IMR-90 (cell line): ENCODE data around the gene CLK4. TPM values are rescaled to one million over a fixed set of nuclear protein-coding genes. Genes with fewer than 3 reads are reported as not detected.

Experiments
- ATAC-seq: fragments of 200-7000 bp; cut with Tn5 transposase; 2 replicates; pipeline ENCODE4 v1.9.1; 2020; ENCODE audit warnings: low read depth, mild to moderate bottlenecking, moderate library complexity
- BruUV-seq: library from RNA; stranded (reverse); fragments of 400-500 nt; replicated peaks from 2 replicates; lab custom pipeline; 2021; lab: Mats Ljungman, UMichigan
- CTCF ChIA-PET: fragments of 300-600 bp; formaldehyde crosslinking; extraction: SDS; loops from one replicate; lab custom pipeline; 2021; ENCODE audit warnings: antibody characterized with exemption; lab: Yijun Ruan, JAX
- POLR2A ChIA-PET: fragments of 300-600 bp; sonication (Branson Sonifier 250); formaldehyde crosslinking; loops from one replicate; lab custom pipeline; 2022; ENCODE audit warnings: antibody characterized with exemption; ENCODE audit not compliant: unreplicated experiment; lab: Charles Lee
- DNase-seq: peaks from one replicate; pipeline ENCODE4 v3.0.0; 2013
- H2AFZ ChIP-seq: replicated peaks from 2 replicates; pipeline ENCODE3; 2013; ENCODE audit warnings: low read length, mild to moderate bottlenecking; ENCODE audit not compliant: poor library complexity
- H2AK5ac ChIP-seq: 2 replicates; pipeline ENCODE4 v1.6.1; 2013; ENCODE audit warnings: low read depth, low read length, inconsistent platforms
- H2AK9ac ChIP-seq: replicated peaks from 2 replicates; pipeline ENCODE3; 2013; ENCODE audit warnings: mild to moderate bottlenecking, low read depth, low read length, moderate library complexity; ENCODE audit not compliant: poor library complexity
- H2BK120ac ChIP-seq: 2 replicates; pipeline ENCODE4 v1.6.1; 2013; ENCODE audit warnings: low read depth, low read length, inconsistent platforms
- H2BK15ac ChIP-seq: 3 replicates; pipeline ENCODE4 v1.6.1; 2013; ENCODE audit warnings: low read depth, low read length, inconsistent platforms
- H2BK20ac ChIP-seq: 2 replicates; pipeline ENCODE4 v1.6.1; 2013; ENCODE audit warnings: low read depth, mild to moderate bottlenecking, inconsistent platforms, low read length, moderate library complexity
- H2BK5ac ChIP-seq: 2 replicates; pipeline ENCODE4 v1.6.1; 2013; ENCODE audit warnings: mild to moderate bottlenecking, low read depth, low read length, inconsistent platforms; ENCODE audit not compliant: poor library complexity, severe bottlenecking
- H3K14ac ChIP-seq: replicated peaks from 2 replicates; pipeline ENCODE4 v1.6.1; 2013; ENCODE audit warnings: low read depth, low read length, inconsistent platforms
- H3K18ac ChIP-seq: 2 replicates; pipeline ENCODE4 v1.6.1; 2013; ENCODE audit warnings: low read depth, low read length, control low read depth
- H3K23ac ChIP-seq: 2 replicates; pipeline ENCODE4 v1.6.1; 2013; ENCODE audit warnings: low read depth, low read length, inconsistent platforms
- H3K27ac ChIP-seq: 2 replicates; pipeline ENCODE4 v1.5.1; 2013; ENCODE audit warnings: mild to moderate bottlenecking, control low read depth, low read length; ENCODE audit not compliant: insufficient read depth
- H3K27me3 ChIP-seq: 2 replicates; pipeline ENCODE4 v1.6.1; 2013; ENCODE audit warnings: low read length; ENCODE audit not compliant: control insufficient read depth, insufficient read depth
- H3K36me3 ChIP-seq: 2 replicates; pipeline ENCODE4 v1.6.1; 2013; ENCODE audit warnings: low read length, mixed read lengths; ENCODE audit not compliant: control insufficient read depth, insufficient read depth
- H3K4ac ChIP-seq: 2 replicates; pipeline ENCODE4 v1.6.1; 2013; ENCODE audit warnings: low read depth, low read length, inconsistent platforms
- H3K4me1 ChIP-seq: 2 replicates; pipeline ENCODE4 v1.6.1; 2013; ENCODE audit warnings: low read length, mixed read lengths; ENCODE audit not compliant: control insufficient read depth, insufficient read depth
- H3K4me2 ChIP-seq: 2 replicates; pipeline ENCODE4 v1.6.1; 2013; ENCODE audit warnings: low read depth, mild to moderate bottlenecking, control low read depth, low read length, moderate library complexity
- H3K4me3 ChIP-seq: 2 replicates; pipeline ENCODE4 v1.5.1; 2013; ENCODE audit warnings: low read depth, mild to moderate bottlenecking, control low read depth, low read length, moderate library complexity; ENCODE audit not compliant: insufficient read depth
- H3K56ac ChIP-seq: 2 replicates; pipeline ENCODE4 v1.6.1; 2013; ENCODE audit warnings: low read length, inconsistent platforms; ENCODE audit not compliant: insufficient read depth; ENCODE audit errors: extremely low read depth
- H3K79me1 ChIP-seq, 2 experiments: 2 replicates each; pipeline ENCODE4 v1.6.1; 2013; ENCODE audit warnings: low read length in 2 of 2, inconsistent platforms in 1 of 2, low read depth in 1 of 2
- H3K9ac ChIP-seq: 2 replicates; pipeline ENCODE4 v1.6.1; 2013; ENCODE audit warnings: low read depth, low read length, control low read depth
- H3K9me1 ChIP-seq: 2 replicates; pipeline ENCODE4 v1.6.1; 2013; ENCODE audit warnings: low read length, inconsistent platforms; ENCODE audit not compliant: insufficient read depth
- H3K9me3 ChIP-seq: 2 replicates; pipeline ENCODE4 v1.6.1; 2013; ENCODE audit warnings: low read length; ENCODE audit not compliant: control insufficient read depth, insufficient read depth
- H4K20me1 ChIP-seq: 2 replicates; pipeline ENCODE4 v1.6.1; 2013; ENCODE audit warnings: low read length, inconsistent platforms; ENCODE audit not compliant: insufficient read depth
- H4K5ac ChIP-seq: 2 replicates; pipeline ENCODE4 v1.6.1; 2013; ENCODE audit warnings: mild to moderate bottlenecking, low read depth, low read length, control low read depth
- H4K8ac ChIP-seq, 2 experiments: 2 replicates each; pipeline ENCODE4 v1.6.1; 2013; ENCODE audit warnings: low read depth in 2 of 2, low read length in 2 of 2, control low read depth in 1 of 2, inconsistent platforms in 1 of 2
- H4K91ac ChIP-seq: 2 replicates; pipeline ENCODE4 v1.6.1; 2013; ENCODE audit warnings: low read depth, low read length, inconsistent platforms; ENCODE audit not compliant: insufficient read depth
- CTCF ChIP-seq: conservative IDR thresholded peaks from 2 replicates; pipeline ENCODE4 v1.5.1; 2012; ENCODE audit warnings: mild to moderate bottlenecking, low read depth, low read length, improper control_type of control experiment
- MAZ ChIP-seq: IDR thresholded peaks from 2 replicates; pipeline ENCODE4 v1.6.1; 2012; ENCODE audit warnings: low read depth, mild to moderate bottlenecking, low read length, improper control_type of control experiment, moderate library complexity, borderline replicate concordance
- RCOR1 ChIP-seq: IDR thresholded peaks from 2 replicates; pipeline ENCODE4 v1.6.1; 2012; ENCODE audit warnings: mild to moderate bottlenecking, low read length, improper control_type of control experiment; ENCODE audit not compliant: insufficient replicate concordance
- RFX5 ChIP-seq: IDR thresholded peaks from 2 replicates; pipeline ENCODE4 v1.8.0; 2012; ENCODE audit warnings: low read depth, mild to moderate bottlenecking, low read length, moderate library complexity
- WGBS, 2 experiments: methylation state at CpG; one replicate each; pipeline versions ENCODE4 v1.1.5 to v1.1.7; 2013; ENCODE audit warnings: missing lambda C conversion rate in 2 of 2; ENCODE audit not compliant: insufficient read length in 1 of 2; ENCODE audit errors: extremely low coverage in 2 of 2; 5-methylcytosine and 5-hydroxymethylcytosine counted together
- dilution Hi-C: fragments of 300-500 bp; cut with HindIII; formaldehyde crosslinking; loops from one replicate; pipeline ENCODE4 v1.14.3; 2018; ENCODE audit warnings: low sequenced_read_pairs; ENCODE audit not compliant: unreplicated experiment
- in situ Hi-C: fragments of 300-500 bp; cut with MboI; formaldehyde crosslinking; loops from 3 replicates; pipeline ENCODE4 v1.14.3; 2019; ENCODE audit warnings: low sequenced_read_pairs, inconsistent platforms, mixed read lengths
- intact Hi-C: fragments of 100-400 bp; cut with micrococcal nuclease; formaldehyde crosslinking; loops from 2 replicates; pipeline ENCODE4 v1.10.0; 2022
- polyA plus RNA-seq, 3 experiments: library from polyadenylated mRNA; depleted of rRNA; stranded (reverse); fragments of >200 nt; gene quantifications; 2 replicates each; pipeline ENCODE4 v1.2.3, GENCODE V29; 2012; ENCODE audit warnings: low replicate concordance in 1 of 3
- total RNA-seq: library from RNA; depleted of rRNA; stranded (reverse); fragments of >200 nt; gene quantifications from 2 replicates; pipeline ENCODE4 v1.2.3, GENCODE V29; 2012

The CLK4 gene
- total and polyA plus RNA-seq, 2 of the 4 experiments (the other 2 are of a cell fraction) = 8.2 to 11.9 TPM

- TF ChIP-seq RCOR1 = no peak
Observed at GRCh38 chr5:178590141-178590923, 36.5 kb downstream of the CLK4 start, which contains the start of gene COL23A1 (continued).

GRCh38 chr5:178589180-178590140 lies 37.4 kb downstream of the CLK4 start:
- WGBS, 2 experiments = 15% methylated on average over 32 of the region's 91 CpGs; no CpG with 5 or more reads in 1 of the 2 experiments
- H4K91ac ChIP-seq = no peak overlapping the region
- peak overlapping the region; percentile 57 for H3K4me2 ChIP-seq
- ChIA-PET POLR2A (no interaction called here), CTCF (interaction anchor here (1.1 kb wide), 2 partner anchors 15 to 34 kb away, joined by 3 read pairs; no protein-coding TSS in a partner anchor)
- no TSS peak for BruUV-seq
- no peak overlapping the region for H2BK15ac ChIP-seq
- peak overlapping the region; percentile 46 for H3K4me3 ChIP-seq
- in situ Hi-C loops (no loop called here), intact Hi-C loops (loop anchor here (1.0 kb wide), 2 partner anchors 305 to 309 kb away; no protein-coding TSS in a partner anchor), dilution Hi-C loops (no loop called here)
- H4K5ac ChIP-seq = no peak overlapping the region
- no peaks in the 10 kb centered on the region for H3K4me1 ChIP-seq
- H3K79me1 ChIP-seq = no peaks in the 10 kb centered on the region
- no peak overlapping the region for H2AK5ac ChIP-seq
- H4K8ac ChIP-seq = no peak overlapping the region
- no peak overlapping the region for H2BK5ac ChIP-seq
- no peak overlapping the region for H3K18ac ChIP-seq
- no peak overlapping the region for H3K23ac ChIP-seq
- ATAC-seq (peak; percentile 65), DNase-seq (peak; percentile 11)
- H3K14ac ChIP-seq = no peak overlapping the region
- H3K9me3 ChIP-seq = peaks cover 3% of the 10 kb centered on the region; the same call in 1 of the 2 replicates
- H2AK9ac ChIP-seq = no peak overlapping the region
- H3K27me3 ChIP-seq = peaks cover 28% of the 10 kb centered on the region
- H3K9ac ChIP-seq = no peak overlapping the region
- H2AFZ ChIP-seq = peak overlapping the region; percentile 84
- H4K20me1 ChIP-seq = no peaks in the 10 kb centered on the region
- no peaks in the 10 kb centered on the region for H3K36me3 ChIP-seq
- no peak overlapping the region for H3K56ac ChIP-seq
- no peak overlapping the region for H3K27ac ChIP-seq
- TF ChIP-seq MAZ (no peak), CTCF (0 out of 2 replicates have a peak, but pooled peaks have one; percentile 20), RFX5 (no peak)
- H2BK120ac ChIP-seq = no peak overlapping the region
- no peaks in the 10 kb centered on the region for H3K9me1 ChIP-seq
- no peak overlapping the region for H2BK20ac ChIP-seq
- H3K4ac ChIP-seq = no peak overlapping the region
